H9 (cell line): ENCODE data around the gene F10. TPM values are rescaled to one million over a fixed set of nuclear protein-coding genes. Genes with fewer than 3 reads are reported as not detected.

Experiments
- DNase-seq: peaks from one replicate; pipeline ENCODE4 v3.0.0-alpha.2; 2017
- H2AFZ ChIP-seq: one replicate; pipeline ENCODE4 v1.6.1; 2013; ENCODE audit warnings: mild to moderate bottlenecking, low read length, control low read depth, moderate library complexity
- H2AK5ac ChIP-seq: 2 replicates; pipeline ENCODE4 v1.6.1; 2013; ENCODE audit warnings: low read length, control low read depth, mixed read lengths; ENCODE audit not compliant: insufficient read length
- H2BK120ac ChIP-seq: one replicate; pipeline ENCODE4 v1.6.1; 2013; ENCODE audit warnings: low read depth, mild to moderate bottlenecking, low read length, control low read depth, inconsistent platforms; ENCODE audit not compliant: poor library complexity, severe bottlenecking
- H2BK12ac ChIP-seq: 2 replicates; pipeline ENCODE4 v1.6.1; 2013; ENCODE audit warnings: low read length, control low read depth, mixed read lengths, low read depth; ENCODE audit not compliant: insufficient read length
- H2BK15ac ChIP-seq: 2 replicates; pipeline ENCODE4 v1.6.1; 2013; ENCODE audit warnings: low read depth, low read length, control low read depth
- H2BK20ac ChIP-seq: one replicate; pipeline ENCODE4 v1.6.1; 2013; ENCODE audit warnings: low read depth, mild to moderate bottlenecking, low read length, control low read depth, inconsistent platforms; ENCODE audit not compliant: poor library complexity, severe bottlenecking
- H2BK5ac ChIP-seq: 2 replicates; pipeline ENCODE4 v1.6.1; 2013; ENCODE audit warnings: low read length, control low read depth, mixed read lengths; ENCODE audit not compliant: insufficient read length
- H3K14ac ChIP-seq: 2 replicates; pipeline ENCODE4 v1.6.1; 2013; ENCODE audit warnings: low read length, control low read depth; ENCODE audit not compliant: insufficient read depth
- H3K18ac ChIP-seq: 2 replicates; pipeline ENCODE4 v1.6.1; 2013; ENCODE audit warnings: low read depth, mild to moderate bottlenecking, mixed read lengths, low read length, control low read depth; ENCODE audit not compliant: insufficient read length
- H3K23ac ChIP-seq: 2 replicates; pipeline ENCODE4 v1.6.1; 2013; ENCODE audit warnings: low read length, control low read depth, mixed read lengths, low read depth; ENCODE audit not compliant: insufficient read length
- H3K23me2 ChIP-seq: 2 replicates; pipeline ENCODE4 v1.6.1; 2013; ENCODE audit warnings: low read depth, mild to moderate bottlenecking, mixed read lengths, low read length, control low read depth; ENCODE audit not compliant: insufficient read length, poor library complexity, severe bottlenecking
- H3K27ac ChIP-seq: 2 replicates; pipeline ENCODE4 v1.5.1; 2013; ENCODE audit warnings: low read length, control low read depth, mixed read lengths, low read depth; ENCODE audit not compliant: insufficient read length
- H3K27me3 ChIP-seq: 2 replicates; pipeline ENCODE4 v1.6.1; 2013; ENCODE audit warnings: low read length, control low read depth, inconsistent platforms; ENCODE audit not compliant: insufficient read depth
- H3K4ac ChIP-seq: 2 replicates; pipeline ENCODE4 v1.6.1; 2013; ENCODE audit warnings: low read depth, mild to moderate bottlenecking, control low read depth, inconsistent platforms, low read length, moderate library complexity
- H3K4me1 ChIP-seq: 2 replicates; pipeline ENCODE4 v1.6.1; 2013; ENCODE audit warnings: low read length, control low read depth, inconsistent platforms; ENCODE audit not compliant: insufficient read depth
- H3K4me2 ChIP-seq: 2 replicates; pipeline ENCODE4 v1.6.1; 2013; ENCODE audit warnings: low read length, control low read depth, mixed read lengths; ENCODE audit not compliant: insufficient read length, insufficient read depth
- H3K56ac ChIP-seq: 2 replicates; pipeline ENCODE4 v1.6.1; 2013; ENCODE audit warnings: low read depth, mild to moderate bottlenecking, mixed read lengths, low read length, control low read depth; ENCODE audit not compliant: insufficient read length
- H3K79me1 ChIP-seq: 2 replicates; pipeline ENCODE4 v1.6.1; 2013; ENCODE audit warnings: low read depth, mild to moderate bottlenecking, moderate library complexity, low read length, control low read depth, inconsistent platforms; ENCODE audit not compliant: insufficient read depth, poor library complexity, severe bottlenecking
- H3K79me2 ChIP-seq: 2 replicates; pipeline ENCODE4 v1.6.1; 2013; ENCODE audit warnings: low read length, control low read depth, inconsistent platforms; ENCODE audit not compliant: insufficient read depth
- H3K9ac ChIP-seq: 2 replicates; pipeline ENCODE4 v1.6.1; 2013; ENCODE audit warnings: low read length, control low read depth, mixed read lengths; ENCODE audit not compliant: insufficient read length; ENCODE audit errors: extremely low read depth
- H3K9me3 ChIP-seq: one replicate; pipeline ENCODE4 v1.6.1; 2013; ENCODE audit warnings: low read depth, low read length, inconsistent platforms; ENCODE audit not compliant: control insufficient read depth
- H3T11ph ChIP-seq: one replicate; pipeline ENCODE4 v1.6.1; 2013; ENCODE audit warnings: mild to moderate bottlenecking, low read length, control low read depth, inconsistent platforms
- H4K20me1 ChIP-seq: one replicate; pipeline ENCODE4 v1.6.1; 2013; ENCODE audit not compliant: control insufficient read depth, insufficient read length, insufficient read depth
- H4K5ac ChIP-seq: 2 replicates; pipeline ENCODE4 v1.6.1; 2013; ENCODE audit warnings: low read depth, mild to moderate bottlenecking, mixed read lengths, low read length, control low read depth; ENCODE audit not compliant: insufficient read length
- H4K8ac ChIP-seq: replicated peaks from 2 replicates; pipeline ENCODE4 v1.6.1; 2013; ENCODE audit warnings: low read length, control low read depth, mixed read lengths, low read depth; ENCODE audit not compliant: insufficient read length
- H4K91ac ChIP-seq: 2 replicates; pipeline ENCODE4 v1.6.1; 2013; ENCODE audit warnings: low read depth, mild to moderate bottlenecking, moderate library complexity, mixed read lengths, low read length, control low read depth; ENCODE audit not compliant: insufficient read length
- H3K27ac Mint-ChIP-seq, 3 experiments: 2 replicates in 2 of 3; 3 replicates in 1 of 3; pipeline ENCODE4 v1.8.0; 2020 to 2021; ENCODE audit warnings: mixed read lengths in 3 of 3, mild to moderate bottlenecking in 1 of 3, moderate library complexity in 1 of 3
- H3K27me3 Mint-ChIP-seq: 2 replicates; pipeline ENCODE4 v1.8.0; 2021; ENCODE audit warnings: low read depth, mild to moderate bottlenecking, moderate library complexity, mixed read lengths
- H3K36me3 Mint-ChIP-seq, 3 experiments: 2 replicates in 2 of 3; 3 replicates in 1 of 3; pipeline ENCODE4 v1.8.0; 2020 to 2021; ENCODE audit warnings: low read depth in 3 of 3, mixed read lengths in 3 of 3; ENCODE audit not compliant: insufficient read depth in 1 of 3
- H3K4me1 Mint-ChIP-seq, 2 experiments: 2 replicates each; pipeline ENCODE4 v1.8.0; 2020; ENCODE audit warnings: mixed read lengths in 2 of 2
- H3K4me3 Mint-ChIP-seq, 2 experiments: 2 replicates in 1 of 2; 3 replicates in 1 of 2; pipeline ENCODE4 v1.8.0; 2020 to 2021; ENCODE audit warnings: mild to moderate bottlenecking in 2 of 2, mixed read lengths in 2 of 2, moderate library complexity in 1 of 2
- H3K9me3 Mint-ChIP-seq, 2 experiments: 2 replicates in 1 of 2; 3 replicates in 1 of 2; pipeline ENCODE4 v1.8.0; 2020; ENCODE audit warnings: mild to moderate bottlenecking in 2 of 2, mixed read lengths in 2 of 2, moderate library complexity in 1 of 2
- WGBS: extraction: QIAGEN DNeasy Blood & Tissue Kit; methylation state at CpG from one replicate; pipeline ENCODE4 v1.1.7; 2013; ENCODE audit warnings: missing lambda C conversion rate, low lambda C conversion rate, mixed read lengths; ENCODE audit not compliant: insufficient read length; ENCODE audit errors: extremely low coverage; 5-methylcytosine and 5-hydroxymethylcytosine counted together
- total RNA-seq: library from RNA; stranded (reverse); gene quantifications from 2 replicates; pipeline ENCODE4 v1.2.1, GENCODE V29; 2021
- TF ChIP-seq, protein P1 (sequence below): fragments of 200-600 bp; sonication (generic); conservative IDR thresholded peaks from 3 replicates; pipeline ENCODE4 v1.8.0; 2021; ENCODE audit warnings: antibody characterized with exemption, mild to moderate bottlenecking

The F10 gene
- total RNA-seq, 1 experiment from 2014 or later = 1.7 TPM

- Histone ChIP-seq H4K91ac (no peak overlapping the region), H2BK20ac (no peak overlapping the region), H2BK12ac (no peak overlapping the region), H3K18ac (no peak overlapping the region), H3K9me3 (no peaks in the 10 kb centered on the region), H3K56ac (no peak overlapping the region), H3K23ac (no peak overlapping the region), H3K23me2 (peaks cover 12% of the 10 kb centered on the region), H3K79me2 (no peaks in the 10 kb centered on the region), H3K4ac (no peak overlapping the region), H3K4me1 (no peaks in the 10 kb centered on the region), H3K4me2 (no peak overlapping the region), H3K27me3 (no peaks in the 10 kb centered on the region; the same call in 1 of the 2 replicates), H4K20me1 (no peaks in the 10 kb centered on the region), H2AK5ac (no peak overlapping the region), H2BK15ac (no peak overlapping the region), H3K9ac (no peak overlapping the region), H4K5ac (no peak overlapping the region), H2BK5ac (no peak overlapping the region), H3K27ac (no peak overlapping the region), H3K79me1 (no peaks in the 10 kb centered on the region), H4K8ac (no peak overlapping the region), H3K14ac (no peak overlapping the region), H2BK120ac (no peak overlapping the region), H3T11ph (no peak overlapping the region), H2AFZ (no peak overlapping the region)
- Mint-ChIP-seq H3K9me3 (peaks cover 0 to 3% of the 10 kb centered on the region in 2 experiments; a peak in 3 of 5 replicates), H3K4me3 (no peak overlapping the region), H3K27ac (no peak overlapping the region), H3K4me1 (peaks cover 24 to 27% of the 10 kb centered on the region in 2 experiments), H3K27me3 (peaks cover 32% of the 10 kb centered on the region), H3K36me3 (peaks cover 0 to 4% (median 0%) of the 10 kb centered on the region in 3 experiments; a peak in 3 of 7 replicates)
- TF ChIP-seq, protein P1, sequence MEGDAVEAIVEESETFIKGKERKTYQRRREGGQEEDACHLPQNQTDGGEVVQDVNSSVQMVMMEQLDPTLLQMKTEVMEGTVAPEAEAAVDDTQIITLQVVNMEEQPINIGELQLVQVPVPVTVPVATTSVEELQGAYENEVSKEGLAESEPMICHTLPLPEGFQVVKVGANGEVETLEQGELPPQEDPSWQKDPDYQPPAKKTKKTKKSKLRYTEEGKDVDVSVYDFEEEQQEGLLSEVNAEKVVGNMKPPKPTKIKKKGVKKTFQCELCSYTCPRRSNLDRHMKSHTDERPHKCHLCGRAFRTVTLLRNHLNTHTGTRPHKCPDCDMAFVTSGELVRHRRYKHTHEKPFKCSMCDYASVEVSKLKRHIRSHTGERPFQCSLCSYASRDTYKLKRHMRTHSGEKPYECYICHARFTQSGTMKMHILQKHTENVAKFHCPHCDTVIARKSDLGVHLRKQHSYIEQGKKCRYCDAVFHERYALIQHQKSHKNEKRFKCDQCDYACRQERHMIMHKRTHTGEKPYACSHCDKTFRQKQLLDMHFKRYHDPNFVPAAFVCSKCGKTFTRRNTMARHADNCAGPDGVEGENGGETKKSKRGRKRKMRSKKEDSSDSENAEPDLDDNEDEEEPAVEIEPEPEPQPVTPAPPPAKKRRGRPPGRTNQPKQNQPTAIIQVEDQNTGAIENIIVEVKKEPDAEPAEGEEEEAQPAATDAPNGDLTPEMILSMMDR = no peak
- peak; percentile 21 for DNase-seq
- no CpG with 5 or more reads among the region's 31 CpGs for WGBS
Observed at GRCh38 chr13:113150550-113151365, 28.2 kb downstream of the F10 start.
